IMR-90 (cell line): ENCODE results near the gene LRP1-AS. TPM values are rescaled to one million over a fixed set of nuclear protein-coding genes. Genes with fewer than 3 reads are reported as not detected.

ENCODE experiments used
- ATAC-seq: fragments of 200-7000 bp; cut with Tn5 transposase; 2 replicates; pipeline ENCODE4 v1.9.1; 2020; ENCODE audit warnings: low read depth, mild to moderate bottlenecking, moderate library complexity
- BruUV-seq: library from RNA; stranded (reverse); fragments of 400-500 nt; replicated peaks from 2 replicates; lab custom pipeline; 2021; lab: Mats Ljungman, UMichigan
- CTCF ChIA-PET: fragments of 300-600 bp; formaldehyde crosslinking; extraction: SDS; loops from one replicate; lab custom pipeline; 2021; ENCODE audit warnings: antibody characterized with exemption; lab: Yijun Ruan, JAX
- POLR2A ChIA-PET: fragments of 300-600 bp; sonication (Branson Sonifier 250); formaldehyde crosslinking; loops from one replicate; lab custom pipeline; 2022; ENCODE audit warnings: antibody characterized with exemption; ENCODE audit not compliant: unreplicated experiment; lab: Charles Lee
- DNase-seq: peaks from one replicate; pipeline ENCODE4 v3.0.0; 2013
- H2AFZ ChIP-seq: replicated peaks from 2 replicates; pipeline ENCODE3; 2013; ENCODE audit warnings: low read length, mild to moderate bottlenecking; ENCODE audit not compliant: poor library complexity
- H2AK5ac ChIP-seq: 2 replicates; pipeline ENCODE4 v1.6.1; 2013; ENCODE audit warnings: low read depth, low read length, inconsistent platforms
- H2AK9ac ChIP-seq: replicated peaks from 2 replicates; pipeline ENCODE3; 2013; ENCODE audit warnings: mild to moderate bottlenecking, low read depth, low read length, moderate library complexity; ENCODE audit not compliant: poor library complexity
- H2BK120ac ChIP-seq: 2 replicates; pipeline ENCODE4 v1.6.1; 2013; ENCODE audit warnings: low read depth, low read length, inconsistent platforms
- H2BK15ac ChIP-seq: 3 replicates; pipeline ENCODE4 v1.6.1; 2013; ENCODE audit warnings: low read depth, low read length, inconsistent platforms
- H2BK20ac ChIP-seq: 2 replicates; pipeline ENCODE4 v1.6.1; 2013; ENCODE audit warnings: low read depth, mild to moderate bottlenecking, inconsistent platforms, low read length, moderate library complexity
- H2BK5ac ChIP-seq: 2 replicates; pipeline ENCODE4 v1.6.1; 2013; ENCODE audit warnings: mild to moderate bottlenecking, low read depth, low read length, inconsistent platforms; ENCODE audit not compliant: poor library complexity, severe bottlenecking
- H3K14ac ChIP-seq: replicated peaks from 2 replicates; pipeline ENCODE4 v1.6.1; 2013; ENCODE audit warnings: low read depth, low read length, inconsistent platforms
- H3K18ac ChIP-seq: 2 replicates; pipeline ENCODE4 v1.6.1; 2013; ENCODE audit warnings: low read depth, low read length, control low read depth
- H3K23ac ChIP-seq: 2 replicates; pipeline ENCODE4 v1.6.1; 2013; ENCODE audit warnings: low read depth, low read length, inconsistent platforms
- H3K27ac ChIP-seq: 2 replicates; pipeline ENCODE4 v1.5.1; 2013; ENCODE audit warnings: mild to moderate bottlenecking, control low read depth, low read length; ENCODE audit not compliant: insufficient read depth
- H3K27me3 ChIP-seq: 2 replicates; pipeline ENCODE4 v1.6.1; 2013; ENCODE audit warnings: low read length; ENCODE audit not compliant: control insufficient read depth, insufficient read depth
- H3K36me3 ChIP-seq: 2 replicates; pipeline ENCODE4 v1.6.1; 2013; ENCODE audit warnings: low read length, mixed read lengths; ENCODE audit not compliant: control insufficient read depth, insufficient read depth
- H3K4ac ChIP-seq: 2 replicates; pipeline ENCODE4 v1.6.1; 2013; ENCODE audit warnings: low read depth, low read length, inconsistent platforms
- H3K4me1 ChIP-seq: 2 replicates; pipeline ENCODE4 v1.6.1; 2013; ENCODE audit warnings: low read length, mixed read lengths; ENCODE audit not compliant: control insufficient read depth, insufficient read depth
- H3K4me2 ChIP-seq: 2 replicates; pipeline ENCODE4 v1.6.1; 2013; ENCODE audit warnings: low read depth, mild to moderate bottlenecking, control low read depth, low read length, moderate library complexity
- H3K4me3 ChIP-seq: 2 replicates; pipeline ENCODE4 v1.5.1; 2013; ENCODE audit warnings: low read depth, mild to moderate bottlenecking, control low read depth, low read length, moderate library complexity; ENCODE audit not compliant: insufficient read depth
- H3K56ac ChIP-seq: 2 replicates; pipeline ENCODE4 v1.6.1; 2013; ENCODE audit warnings: low read length, inconsistent platforms; ENCODE audit not compliant: insufficient read depth; ENCODE audit errors: extremely low read depth
- H3K79me1 ChIP-seq, 2 experiments: 2 replicates each; pipeline ENCODE4 v1.6.1; 2013; ENCODE audit warnings: low read length in 2 of 2, inconsistent platforms in 1 of 2, low read depth in 1 of 2
- H3K9ac ChIP-seq: 2 replicates; pipeline ENCODE4 v1.6.1; 2013; ENCODE audit warnings: low read depth, low read length, control low read depth
- H3K9me1 ChIP-seq: 2 replicates; pipeline ENCODE4 v1.6.1; 2013; ENCODE audit warnings: low read length, inconsistent platforms; ENCODE audit not compliant: insufficient read depth
- H3K9me3 ChIP-seq: 2 replicates; pipeline ENCODE4 v1.6.1; 2013; ENCODE audit warnings: low read length; ENCODE audit not compliant: control insufficient read depth, insufficient read depth
- H4K20me1 ChIP-seq: 2 replicates; pipeline ENCODE4 v1.6.1; 2013; ENCODE audit warnings: low read length, inconsistent platforms; ENCODE audit not compliant: insufficient read depth
- H4K5ac ChIP-seq: 2 replicates; pipeline ENCODE4 v1.6.1; 2013; ENCODE audit warnings: mild to moderate bottlenecking, low read depth, low read length, control low read depth
- H4K8ac ChIP-seq, 2 experiments: 2 replicates each; pipeline ENCODE4 v1.6.1; 2013; ENCODE audit warnings: low read depth in 2 of 2, low read length in 2 of 2, control low read depth in 1 of 2, inconsistent platforms in 1 of 2
- H4K91ac ChIP-seq: 2 replicates; pipeline ENCODE4 v1.6.1; 2013; ENCODE audit warnings: low read depth, low read length, inconsistent platforms; ENCODE audit not compliant: insufficient read depth
- BHLHE40 ChIP-seq: fragments of 150-350 bp; IDR thresholded peaks from 2 replicates; pipeline ENCODE4 v1.6.1; 2016; ENCODE audit warnings: mild to moderate bottlenecking, low read depth, low read length
- CHD1 ChIP-seq: IDR thresholded peaks from 2 replicates; pipeline ENCODE4 v1.6.1; 2012; ENCODE audit warnings: low read depth, low read length, improper control_type of control experiment
- CTCF ChIP-seq: conservative IDR thresholded peaks from 2 replicates; pipeline ENCODE4 v1.5.1; 2012; ENCODE audit warnings: mild to moderate bottlenecking, low read depth, low read length, improper control_type of control experiment
- ELK1 ChIP-seq: fragments of 150-350 bp; IDR thresholded peaks from 2 replicates; pipeline ENCODE4 v1.6.1; 2016; ENCODE audit warnings: low read depth, mild to moderate bottlenecking, low read length, moderate library complexity, borderline replicate concordance
- FOS ChIP-seq: fragments of 150-350 bp; IDR thresholded peaks from 2 replicates; pipeline ENCODE4 v1.6.1; 2016; ENCODE audit warnings: low read depth, low read length
- MXI1 ChIP-seq: IDR thresholded peaks from 2 replicates; pipeline ENCODE4 v1.6.1; 2012; ENCODE audit warnings: low read depth, mild to moderate bottlenecking, low read length, moderate library complexity, borderline replicate concordance
- RAD21 ChIP-seq: IDR thresholded peaks from 2 replicates; pipeline ENCODE4 v1.6.1; 2012; ENCODE audit warnings: low read length, improper control_type of control experiment
- RCOR1 ChIP-seq: IDR thresholded peaks from 2 replicates; pipeline ENCODE4 v1.6.1; 2012; ENCODE audit warnings: mild to moderate bottlenecking, low read length, improper control_type of control experiment; ENCODE audit not compliant: insufficient replicate concordance
- SMC3 ChIP-seq: fragments of 150-350 bp; IDR thresholded peaks from 2 replicates; pipeline ENCODE4 v1.6.1; 2016; ENCODE audit warnings: low read depth, mild to moderate bottlenecking, antibody characterized with exemption, low read length, moderate library complexity
- USF2 ChIP-seq: fragments of 150-350 bp; IDR thresholded peaks from 2 replicates; pipeline ENCODE4 v1.6.1; 2017; ENCODE audit warnings: mild to moderate bottlenecking, antibody characterized with exemption, low read length, low read depth
- WGBS, 2 experiments: methylation state at CpG; one replicate each; pipeline versions ENCODE4 v1.1.5 to v1.1.7; 2013; ENCODE audit warnings: missing lambda C conversion rate in 2 of 2; ENCODE audit not compliant: insufficient read length in 1 of 2; ENCODE audit errors: extremely low coverage in 2 of 2; 5-methylcytosine and 5-hydroxymethylcytosine counted together
- dilution Hi-C: fragments of 300-500 bp; cut with HindIII; formaldehyde crosslinking; loops from one replicate; pipeline ENCODE4 v1.14.3; 2018; ENCODE audit warnings: low sequenced_read_pairs; ENCODE audit not compliant: unreplicated experiment
- in situ Hi-C: fragments of 300-500 bp; cut with MboI; formaldehyde crosslinking; loops from 3 replicates; pipeline ENCODE4 v1.14.3; 2019; ENCODE audit warnings: low sequenced_read_pairs, inconsistent platforms, mixed read lengths
- intact Hi-C: fragments of 100-400 bp; cut with micrococcal nuclease; formaldehyde crosslinking; loops from 2 replicates; pipeline ENCODE4 v1.10.0; 2022
- polyA plus RNA-seq, 3 experiments: library from polyadenylated mRNA; depleted of rRNA; stranded (reverse); fragments of >200 nt; gene quantifications; 2 replicates each; pipeline ENCODE4 v1.2.3, GENCODE V29; 2012; ENCODE audit warnings: low replicate concordance in 1 of 3
- total RNA-seq: library from RNA; depleted of rRNA; stranded (reverse); fragments of >200 nt; gene quantifications from 2 replicates; pipeline ENCODE4 v1.2.3, GENCODE V29; 2012

The LRP1-AS gene
- total and polyA plus RNA-seq, 2 of the 4 experiments (the other 2 are of a cell fraction), result not detected

GRCh38 chr12:57139796-57140649 is 7.4 kb downstream of the LRP1-AS start:
- dilution Hi-C loops (no loop called here), intact Hi-C loops (no loop called here), in situ Hi-C loops (no loop called here)
- H3K23ac ChIP-seq, result peak overlapping the region; percentile 30; the same call in 1 of the 2 replicates
- no peak overlapping the region for H2AK5ac ChIP-seq
- H2AFZ ChIP-seq, result no peak overlapping the region
- ChIA-PET POLR2A (no interaction called here), CTCF (no interaction called here)
- H3K9ac ChIP-seq, result no peak overlapping the region
- H2AK9ac ChIP-seq, result no peak overlapping the region
- ATAC-seq (peak; percentile 6; the same call in 1 of the 2 replicates), DNase-seq (peak; percentile 69)
- TF ChIP-seq BHLHE40, result no peak
- TF ChIP-seq SMC3, result no peak
- TF ChIP-seq RCOR1, result no peak
- TF ChIP-seq ELK1, result no peak
- TF ChIP-seq MXI1, result 0 out of 2 replicates have a peak, but pooled peaks have one; percentile 22
- TF ChIP-seq CTCF, result no peak
- TF ChIP-seq USF2, result peak; percentile 63; the same call in 1 of the 2 replicates
- no peak for TF ChIP-seq FOS
- TF ChIP-seq RAD21, result no peak
- TF ChIP-seq CHD1, result no peak
- H4K5ac ChIP-seq, result no peak overlapping the region
- no peak overlapping the region for H3K56ac ChIP-seq
- H3K79me1 ChIP-seq, result peaks cover 62 to 95% of the 10 kb centered on the region in 2 experiments
- BruUV-seq, result no TSS peak
- no peak overlapping the region for H3K4me2 ChIP-seq
- H3K18ac ChIP-seq, result no peak overlapping the region
- WGBS, 2 experiments, result 90% methylated on average over 2 of the region's 6 CpGs; no CpG with 5 or more reads in 1 of the 2 experiments
- no peak overlapping the region for H2BK20ac ChIP-seq
- H3K27ac ChIP-seq, result no peak overlapping the region; the same call in 1 of the 2 replicates
- peaks cover 44% of the 10 kb centered on the region for H3K4me1 ChIP-seq
- no peaks in the 10 kb centered on the region for H3K27me3 ChIP-seq
- H2BK120ac ChIP-seq, result no peak overlapping the region
- no peak overlapping the region for H4K8ac ChIP-seq
- H3K9me3 ChIP-seq, result no peaks in the 10 kb centered on the region
- no peak overlapping the region for H2BK15ac ChIP-seq
- no peak overlapping the region for H3K14ac ChIP-seq
- no peak overlapping the region for H4K91ac ChIP-seq
- no peak overlapping the region for H3K4me3 ChIP-seq
- peak overlapping the region; percentile 43 for H2BK5ac ChIP-seq
- peaks cover 33% of the 10 kb centered on the region for H3K9me1 ChIP-seq
- peaks cover 89% of the 10 kb centered on the region for H4K20me1 ChIP-seq
- H3K36me3 ChIP-seq, result peaks cover 67% of the 10 kb centered on the region
- no peak overlapping the region for H3K4ac ChIP-seq
